Middle frontal gyrus (tissue), 1 donor: ENCODE data around the gene NDUFAF7.
"Not testable (repeated sequence)": the region's sequence is repeated elsewhere in the genome, so short reads cannot be mapped to it uniquely, and the experiment has no call there.

ENCODE experiments used
- DNase-seq: peaks from one replicate; pipeline ENCODE4 v3.0.0-alpha.2; 2015; ENCODE audit warnings: low spot score; ENCODE audit errors: extremely low spot score

The NDUFAF7 gene

GRCh38 chr2:37215250-37215649 lies 16.2 kb upstream of the NDUFAF7 start:
- no peak for DNase-seq

GRCh38 chr2:37219046-37219445 lies 12.4 kb upstream of the NDUFAF7 start:
- no peak for DNase-seq

- DNase-seq = no peak
Observed at GRCh38 chr2:37223131-37223530, 8.3 kb upstream of the NDUFAF7 start.

GRCh38 chr2:37224063-37224462 lies 7.4 kb upstream of the NDUFAF7 start:
- DNase-seq = no peak

GRCh38 chr2:37225129-37225528 lies 6.3 kb upstream of the NDUFAF7 start:
- DNase-seq = not testable (repeated sequence)

- no peak for DNase-seq
Observed at GRCh38 chr2:37226863-37227262, 4.6 kb upstream of the NDUFAF7 start.

- no peak for DNase-seq
Observed at GRCh38 chr2:37228788-37229187, 2.7 kb upstream of the NDUFAF7 start.

GRCh38 chr2:37230581-37230980 lies 877 bp upstream of the NDUFAF7 start:
- DNase-seq = no peak

- DNase-seq = no peak
Observed at GRCh38 chr2:37232131-37232933, 874 bp downstream of the NDUFAF7 start.

GRCh38 chr2:37243435-37243834 lies 12.0 kb downstream of the NDUFAF7 start:
- DNase-seq = no peak

GRCh38 chr2:37244017-37244416 lies 12.6 kb downstream of the NDUFAF7 start:
- no peak for DNase-seq

- no peak for DNase-seq
Observed at GRCh38 chr2:37244755-37245154, 13.3 kb downstream of the NDUFAF7 start.

- no peak for DNase-seq
Observed at GRCh38 chr2:37246205-37246604, 14.7 kb downstream of the NDUFAF7 start.

GRCh38 chr2:37250869-37251740 lies 19.6 kb downstream of the NDUFAF7 start:
- DNase-seq = no peak

GRCh38 chr2:37262522-37262921 lies 31.1 kb downstream of the NDUFAF7 start:
- DNase-seq = no peak

GRCh38 chr2:37263839-37264238 lies 32.4 kb downstream of the NDUFAF7 start:
- no peak for DNase-seq

GRCh38 chr2:37267685-37268084 lies 36.2 kb downstream of the NDUFAF7 start:
- no peak for DNase-seq

GRCh38 chr2:37268111-37268510 lies 36.7 kb downstream of the NDUFAF7 start:
- DNase-seq = no peak

- no peak for DNase-seq
Observed at GRCh38 chr2:37271376-37272067, 40.1 kb downstream of the NDUFAF7 start.

GRCh38 chr2:37274359-37274965 lies 43.0 kb downstream of the NDUFAF7 start:
- DNase-seq = no peak

- no peak for DNase-seq
Observed at GRCh38 chr2:37276291-37276690, 44.8 kb downstream of the NDUFAF7 start.
